PC-9 (cell line): ENCODE data around the gene HCN4. TPM values are rescaled to one million over a fixed set of nuclear protein-coding genes. Genes with fewer than 3 reads are reported as not detected.

Experiments used
- BruUV-seq: library from RNA; stranded (reverse); fragments of 400-500 nt; replicated peaks from 2 replicates; lab custom pipeline; 2021; lab: Mats Ljungman, UMichigan
- CTCF ChIA-PET: fragments of 300-600 bp; sonication (Branson Sonifier 250); formaldehyde crosslinking; loops from one replicate; lab custom pipeline; 2022; ENCODE audit warnings: antibody characterized with exemption; lab: Charles Lee
- POLR2A ChIA-PET: fragments of 300-600 bp; sonication (Branson Sonifier 250); formaldehyde crosslinking; loops from one replicate; lab custom pipeline; 2022; ENCODE audit warnings: antibody characterized with exemption; ENCODE audit not compliant: unreplicated experiment; lab: Charles Lee
- DNase-seq, 2 experiments: peaks; one replicate each; pipeline versions ENCODE4 v3.0.0 to v3.0.0-alpha.2; 2015 to 2022; ENCODE audit warnings: mixed read lengths in 1 of 2
- H2AFZ ChIP-seq: fragments of 200-600 bp; sonication (generic); 2 replicates; pipeline ENCODE4 v1.8.1; 2017; ENCODE audit warnings: antibody characterized with exemption
- H3F3A ChIP-seq: fragments of 200-600 bp; sonication (generic); 2 replicates; pipeline ENCODE4 v1.8.1; 2017; ENCODE audit warnings: antibody characterized with exemption, mild to moderate bottlenecking, low read depth; ENCODE audit not compliant: insufficient read depth
- H3K27ac ChIP-seq: fragments of 200-600 bp; sonication (generic); 2 replicates; pipeline ENCODE4 v1.6.1; 2016; ENCODE audit warnings: mixed run types
- H3K27me3 ChIP-seq: fragments of 200-600 bp; sonication (generic); 2 replicates; pipeline ENCODE4 v1.6.1; 2016; ENCODE audit warnings: low read depth, mixed run types; ENCODE audit not compliant: insufficient read depth
- H3K36me3 ChIP-seq: fragments of 200-600 bp; sonication (generic); 2 replicates; pipeline ENCODE4 v1.6.1; 2016; ENCODE audit warnings: low read depth, mixed run types
- H3K4me1 ChIP-seq: fragments of 200-600 bp; sonication (generic); replicated peaks from 2 replicates; pipeline ENCODE4 v1.6.1; 2016; ENCODE audit warnings: mixed run types; ENCODE audit not compliant: insufficient read depth
- H3K4me2 ChIP-seq: fragments of 200-600 bp; sonication (generic); 2 replicates; pipeline ENCODE4 v1.6.1; 2017; ENCODE audit warnings: mixed run types
- H3K4me3 ChIP-seq: fragments of 200-600 bp; sonication (generic); 2 replicates; pipeline ENCODE4 v1.6.1; 2016; ENCODE audit warnings: mixed run types
- H3K79me2 ChIP-seq: fragments of 200-600 bp; sonication (generic); 2 replicates; pipeline ENCODE4 v1.6.1; 2017; ENCODE audit warnings: low read depth, mixed run types
- H3K9me2 ChIP-seq: fragments of 200-600 bp; sonication (generic); 2 replicates; pipeline ENCODE4 v1.8.1; 2017; ENCODE audit warnings: mild to moderate bottlenecking; ENCODE audit not compliant: insufficient read depth
- H3K9me3 ChIP-seq: fragments of 200-600 bp; sonication (generic); 2 replicates; pipeline ENCODE4 v1.8.1; 2016; ENCODE audit warnings: low read depth; ENCODE audit not compliant: insufficient read depth
- H4K20me1 ChIP-seq: fragments of 200-600 bp; sonication (generic); 2 replicates; pipeline ENCODE4 v1.8.1; 2017; ENCODE audit not compliant: insufficient read depth
- EZH2 ChIP-seq: fragments of 200-600 bp; sonication (generic); IDR thresholded peaks from 2 replicates; pipeline ENCODE4 v1.8.0; 2017; ENCODE audit warnings: antibody characterized with exemption, low read depth
- intact Hi-C: fragments of 100-400 bp; cut with micrococcal nuclease; formaldehyde crosslinking; loops from one replicate; pipeline ENCODE4 v1.10.0; 2022; ENCODE audit not compliant: unreplicated experiment
- total RNA-seq: library from RNA; stranded (reverse); gene quantifications from 2 replicates; pipeline ENCODE4 v1.2.3, GENCODE V29; 2021
- TF ChIP-seq, protein P1 (sequence below): fragments of 200-600 bp; sonication (generic); conservative IDR thresholded peaks from 2 replicates; pipeline ENCODE4 v1.6.1; 2017; ENCODE audit warnings: mixed run types, antibody characterized with exemption, mild to moderate bottlenecking, moderate library complexity

The HCN4 gene
- total RNA-seq, 1 experiment from 2014 or later, result not detected

DNA sequence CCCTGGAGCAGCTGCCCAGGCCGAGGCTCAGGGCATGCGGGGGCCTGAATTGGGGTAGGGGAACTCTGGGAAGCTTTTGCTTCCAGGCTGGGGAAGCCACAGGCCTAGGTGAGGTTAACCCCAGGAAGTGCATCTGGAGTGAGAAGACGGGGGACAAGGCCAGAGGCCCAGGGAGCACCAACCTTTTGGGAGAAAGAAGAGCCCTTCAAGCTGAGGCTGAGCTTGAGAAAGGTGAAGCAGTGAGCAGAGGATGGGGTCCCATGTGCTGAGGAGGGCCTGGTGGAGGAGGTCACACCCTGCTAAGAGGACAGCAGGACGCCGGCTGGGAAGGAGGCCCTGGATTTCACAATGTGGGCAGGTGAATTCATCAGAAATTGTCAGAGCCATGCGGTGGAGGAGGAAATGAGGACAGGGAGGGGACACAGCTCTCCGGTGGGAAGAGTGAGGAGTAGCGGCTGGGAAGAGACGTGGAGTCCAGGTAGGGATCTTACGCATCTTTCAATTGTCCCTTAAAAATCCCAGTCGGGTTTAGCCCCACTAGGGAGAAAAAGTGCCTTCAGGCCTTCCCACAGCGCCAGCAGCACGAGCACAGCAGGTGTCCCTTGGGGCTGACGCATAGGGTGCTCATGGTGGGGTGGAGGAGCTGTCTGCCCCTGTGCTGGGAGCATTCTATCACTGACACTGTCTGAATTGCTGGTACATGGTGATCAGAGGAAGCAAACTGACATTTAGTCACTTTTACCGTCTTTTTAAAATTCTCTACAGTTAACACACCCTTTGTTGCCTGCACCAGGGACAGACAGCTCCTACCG is 50.9 kb downstream of the HCN4 start:
- no peaks in the 10 kb centered on the region for H3K79me2 ChIP-seq
- H3K36me3 ChIP-seq, result no peaks in the 10 kb centered on the region
- H3K27me3 ChIP-seq, result no peaks in the 10 kb centered on the region
- H3F3A ChIP-seq, result no peaks in the 10 kb centered on the region
- no peak overlapping the region for H3K27ac ChIP-seq
- H3K4me2 ChIP-seq, result no peak overlapping the region
- H3K9me2 ChIP-seq, result no peaks in the 10 kb centered on the region
- H3K4me3 ChIP-seq, result no peak overlapping the region
- H3K4me1 ChIP-seq, result no peaks in the 10 kb centered on the region
- no TSS peak for BruUV-seq
- H2AFZ ChIP-seq, result no peak overlapping the region
- no peak for DNase-seq
- H3K9me3 ChIP-seq, result no peaks in the 10 kb centered on the region
- TF ChIP-seq EZH2, result no peak
- TF ChIP-seq, protein P1, sequence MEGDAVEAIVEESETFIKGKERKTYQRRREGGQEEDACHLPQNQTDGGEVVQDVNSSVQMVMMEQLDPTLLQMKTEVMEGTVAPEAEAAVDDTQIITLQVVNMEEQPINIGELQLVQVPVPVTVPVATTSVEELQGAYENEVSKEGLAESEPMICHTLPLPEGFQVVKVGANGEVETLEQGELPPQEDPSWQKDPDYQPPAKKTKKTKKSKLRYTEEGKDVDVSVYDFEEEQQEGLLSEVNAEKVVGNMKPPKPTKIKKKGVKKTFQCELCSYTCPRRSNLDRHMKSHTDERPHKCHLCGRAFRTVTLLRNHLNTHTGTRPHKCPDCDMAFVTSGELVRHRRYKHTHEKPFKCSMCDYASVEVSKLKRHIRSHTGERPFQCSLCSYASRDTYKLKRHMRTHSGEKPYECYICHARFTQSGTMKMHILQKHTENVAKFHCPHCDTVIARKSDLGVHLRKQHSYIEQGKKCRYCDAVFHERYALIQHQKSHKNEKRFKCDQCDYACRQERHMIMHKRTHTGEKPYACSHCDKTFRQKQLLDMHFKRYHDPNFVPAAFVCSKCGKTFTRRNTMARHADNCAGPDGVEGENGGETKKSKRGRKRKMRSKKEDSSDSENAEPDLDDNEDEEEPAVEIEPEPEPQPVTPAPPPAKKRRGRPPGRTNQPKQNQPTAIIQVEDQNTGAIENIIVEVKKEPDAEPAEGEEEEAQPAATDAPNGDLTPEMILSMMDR, result no peak
- POLR2A ChIA-PET, result no interaction called here
- no peaks in the 10 kb centered on the region for H4K20me1 ChIP-seq
- intact Hi-C loops, result no loop called here
- CTCF ChIA-PET, result no interaction called here

GRCh38 chr15:73313861-73314260 is 54.9 kb downstream of the HCN4 start:
- Histone ChIP-seq H2AFZ (no peak overlapping the region), H3K36me3 (no peaks in the 10 kb centered on the region), H3K9me3 (no peaks in the 10 kb centered on the region), H3K9me2 (no peaks in the 10 kb centered on the region), H3K4me1 (no peaks in the 10 kb centered on the region), H3K4me3 (no peak overlapping the region), H3K4me2 (no peak overlapping the region), H3K27me3 (no peaks in the 10 kb centered on the region), H4K20me1 (no peaks in the 10 kb centered on the region), H3F3A (no peaks in the 10 kb centered on the region), H3K27ac (no peak overlapping the region), H3K79me2 (no peaks in the 10 kb centered on the region)
- TF ChIP-seq, protein P1, result no peak
- no peak for TF ChIP-seq EZH2
- CTCF ChIA-PET, result no interaction called here
- no TSS peak for BruUV-seq
- intact Hi-C loops, result no loop called here
- POLR2A ChIA-PET, result no interaction called here
- DNase-seq, result no peak

GRCh38 chr15:73308305-73308704 is 60.5 kb downstream of the HCN4 start:
- H4K20me1 ChIP-seq, result no peaks in the 10 kb centered on the region
- no peak overlapping the region for H3K4me2 ChIP-seq
- no peak overlapping the region for H3K27ac ChIP-seq
- no peaks in the 10 kb centered on the region for H3F3A ChIP-seq
- POLR2A ChIA-PET, result no interaction called here
- BruUV-seq, result no TSS peak
- no peaks in the 10 kb centered on the region for H3K79me2 ChIP-seq
- intact Hi-C loops, result loop anchor here (5.0 kb wide), 1 partner anchor 244 kb away; no protein-coding TSS in a partner anchor
- no peaks in the 10 kb centered on the region for H3K27me3 ChIP-seq
- no peak overlapping the region for H3K4me3 ChIP-seq
- DNase-seq, result no peak
- no peak overlapping the region for H2AFZ ChIP-seq
- H3K4me1 ChIP-seq, result no peaks in the 10 kb centered on the region
- H3K9me2 ChIP-seq, result no peaks in the 10 kb centered on the region
- TF ChIP-seq, protein P1, result no peak
- TF ChIP-seq EZH2, result no peak
- no peaks in the 10 kb centered on the region for H3K9me3 ChIP-seq
- CTCF ChIA-PET, result no interaction called here
- no peaks in the 10 kb centered on the region for H3K36me3 ChIP-seq
